Measurements from ENCODE around the gene SREBF1. TPM values are rescaled to one million over a fixed set of nuclear protein-coding genes. Genes with fewer than 3 reads are reported as not detected.
A peak's percentile ranks its signal among the peaks of the same experiment; 100 is the strongest.

The SREBF1 gene
- total and polyA plus RNA-seq, 2 of the 8 experiments (the other 6 are each of a cell fraction or from before 2014, with no cell fraction given), result 28.6 to 70.8 TPM

DNA sequence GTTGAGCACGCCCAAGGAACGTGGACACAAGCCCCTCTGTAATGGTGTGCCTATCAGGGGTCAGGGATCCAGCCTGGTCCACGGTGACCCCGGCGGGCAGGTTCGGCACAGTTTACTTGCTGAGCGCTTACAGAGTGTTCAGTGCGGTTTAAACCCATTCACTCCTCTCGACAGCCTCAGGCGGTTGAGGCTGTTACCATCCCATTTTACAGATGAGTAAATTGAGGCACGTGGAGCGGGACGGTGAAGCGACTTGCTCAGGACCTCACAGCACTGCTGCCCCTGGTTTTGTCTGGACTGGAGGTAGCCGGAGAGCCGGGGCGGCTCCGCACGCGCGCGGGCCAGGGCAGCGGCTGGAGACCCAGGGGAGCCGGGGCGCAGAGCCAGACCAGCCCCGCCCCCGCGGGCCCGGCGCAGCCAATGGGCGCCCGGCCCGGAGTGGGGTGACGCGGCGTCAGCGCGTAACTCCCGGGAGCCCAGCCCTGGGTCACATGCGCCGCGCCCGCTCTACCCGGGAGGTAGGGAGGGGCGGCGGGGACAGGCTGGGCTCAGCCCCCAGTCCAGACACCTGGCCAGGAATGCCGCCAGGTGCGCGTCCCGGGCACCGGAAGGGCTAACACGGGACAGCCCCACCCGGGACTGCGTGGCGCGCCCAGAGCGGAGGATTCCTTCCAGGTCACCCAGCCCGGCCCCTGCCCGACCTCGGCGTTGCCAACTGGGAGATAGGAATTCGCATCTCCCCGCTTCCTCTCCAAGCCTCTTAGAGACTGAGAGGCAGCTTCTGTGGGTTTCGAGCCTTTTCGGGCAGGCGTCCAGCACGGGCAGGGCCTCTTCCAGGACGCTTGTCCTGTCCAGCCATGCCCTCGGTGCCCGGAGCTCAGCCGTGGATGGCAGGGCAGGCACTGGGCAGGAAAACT lies 3.3 kb upstream of the SREBF1 start (continued):
- TF ChIP-seq SUZ12 (IDR thresholded peaks at IDR 0.05; ENCODE audit: low read length) (no peak), TBP (IDR thresholded peaks at IDR 0.05; ENCODE audit: low read depth, low read length) (peak; percentile 63), CREB1 (IDR thresholded peaks at IDR 0.05) (peak; percentile 86)
- TF ChIP-seq, protein P1, sequence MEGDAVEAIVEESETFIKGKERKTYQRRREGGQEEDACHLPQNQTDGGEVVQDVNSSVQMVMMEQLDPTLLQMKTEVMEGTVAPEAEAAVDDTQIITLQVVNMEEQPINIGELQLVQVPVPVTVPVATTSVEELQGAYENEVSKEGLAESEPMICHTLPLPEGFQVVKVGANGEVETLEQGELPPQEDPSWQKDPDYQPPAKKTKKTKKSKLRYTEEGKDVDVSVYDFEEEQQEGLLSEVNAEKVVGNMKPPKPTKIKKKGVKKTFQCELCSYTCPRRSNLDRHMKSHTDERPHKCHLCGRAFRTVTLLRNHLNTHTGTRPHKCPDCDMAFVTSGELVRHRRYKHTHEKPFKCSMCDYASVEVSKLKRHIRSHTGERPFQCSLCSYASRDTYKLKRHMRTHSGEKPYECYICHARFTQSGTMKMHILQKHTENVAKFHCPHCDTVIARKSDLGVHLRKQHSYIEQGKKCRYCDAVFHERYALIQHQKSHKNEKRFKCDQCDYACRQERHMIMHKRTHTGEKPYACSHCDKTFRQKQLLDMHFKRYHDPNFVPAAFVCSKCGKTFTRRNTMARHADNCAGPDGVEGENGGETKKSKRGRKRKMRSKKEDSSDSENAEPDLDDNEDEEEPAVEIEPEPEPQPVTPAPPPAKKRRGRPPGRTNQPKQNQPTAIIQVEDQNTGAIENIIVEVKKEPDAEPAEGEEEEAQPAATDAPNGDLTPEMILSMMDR (IDR thresholded peaks at IDR 0.05; ENCODE audit: control extremely low read depth in 1 of 3, insufficient read depth in 1 of 3, low read depth in 1 of 3, low read length in 3 of 3), result peak in 1 of 3 experiments; percentile 4; a peak in 1 of 4 replicates
- TF ChIP-seq, protein P2, sequence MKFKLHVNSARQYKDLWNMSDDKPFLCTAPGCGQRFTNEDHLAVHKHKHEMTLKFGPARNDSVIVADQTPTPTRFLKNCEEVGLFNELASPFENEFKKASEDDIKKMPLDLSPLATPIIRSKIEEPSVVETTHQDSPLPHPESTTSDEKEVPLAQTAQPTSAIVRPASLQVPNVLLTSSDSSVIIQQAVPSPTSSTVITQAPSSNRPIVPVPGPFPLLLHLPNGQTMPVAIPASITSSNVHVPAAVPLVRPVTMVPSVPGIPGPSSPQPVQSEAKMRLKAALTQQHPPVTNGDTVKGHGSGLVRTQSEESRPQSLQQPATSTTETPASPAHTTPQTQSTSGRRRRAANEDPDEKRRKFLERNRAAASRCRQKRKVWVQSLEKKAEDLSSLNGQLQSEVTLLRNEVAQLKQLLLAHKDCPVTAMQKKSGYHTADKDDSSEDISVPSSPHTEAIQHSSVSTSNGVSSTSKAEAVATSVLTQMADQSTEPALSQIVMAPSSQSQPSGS (IDR thresholded peaks at IDR 0.05; ENCODE audit: low read length), result no peak
